ENCODE results near the gene EHF. TPM values are rescaled to one million over a fixed set of nuclear protein-coding genes. Genes with fewer than 3 reads are reported as not detected.
A peak's percentile ranks its signal among the peaks of the same experiment; 100 is the strongest.

The EHF gene
- total RNA-seq, 1 donor from 2014 or later, result 0.17 TPM

DNA sequence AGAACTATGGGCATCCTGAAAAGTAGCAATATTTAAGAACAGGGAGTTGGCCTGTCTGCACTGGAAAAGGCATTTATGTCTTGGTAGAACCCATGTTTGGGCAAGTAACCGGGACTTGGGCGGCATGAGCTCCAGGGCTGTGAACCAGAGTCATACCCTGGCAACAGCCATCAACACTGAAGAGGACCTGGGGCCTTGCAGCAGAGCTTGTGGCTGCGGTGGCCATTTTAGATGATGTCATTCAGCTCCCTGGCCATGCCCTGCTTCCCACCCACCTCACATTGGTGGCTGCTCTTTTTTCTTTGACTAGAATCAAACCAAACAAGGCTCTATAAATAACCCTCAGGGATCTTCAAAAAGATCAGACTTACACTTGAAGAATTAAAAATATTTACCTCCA, 26.6 kb downstream of the EHF start:
- no peak for DNase-seq

DNA sequence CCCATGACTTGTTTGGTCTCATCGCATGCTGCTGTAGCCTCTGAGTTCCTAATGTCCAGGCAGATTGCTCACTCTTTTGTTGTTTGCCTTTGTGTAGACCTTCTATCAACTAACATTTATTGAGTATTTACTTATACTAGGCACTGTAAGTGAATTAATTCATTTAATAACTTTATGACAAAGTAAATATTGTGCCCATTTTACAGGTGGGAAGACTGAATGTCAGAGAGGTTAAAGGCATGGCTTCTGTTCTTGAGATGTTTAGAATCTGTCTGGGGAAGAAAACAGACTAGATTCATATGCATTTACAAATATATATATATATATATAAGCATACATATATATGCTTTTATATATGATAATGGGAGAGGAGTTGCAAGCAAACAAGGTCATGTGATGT, 27.1 kb downstream of the EHF start:
- DNase-seq, result no peak

- no peak for DNase-seq
These were observed 28.7 kb downstream of the EHF start for GRCh38 chr11:34649597-34649996.

- DNase-seq, result no peak
These were observed 29.6 kb downstream of the EHF start for GRCh38 chr11:34650528-34650927.

GRCh38 chr11:34651551-34651950, 30.7 kb downstream of the EHF start:
- peak; percentile 53 for DNase-seq

DNA sequence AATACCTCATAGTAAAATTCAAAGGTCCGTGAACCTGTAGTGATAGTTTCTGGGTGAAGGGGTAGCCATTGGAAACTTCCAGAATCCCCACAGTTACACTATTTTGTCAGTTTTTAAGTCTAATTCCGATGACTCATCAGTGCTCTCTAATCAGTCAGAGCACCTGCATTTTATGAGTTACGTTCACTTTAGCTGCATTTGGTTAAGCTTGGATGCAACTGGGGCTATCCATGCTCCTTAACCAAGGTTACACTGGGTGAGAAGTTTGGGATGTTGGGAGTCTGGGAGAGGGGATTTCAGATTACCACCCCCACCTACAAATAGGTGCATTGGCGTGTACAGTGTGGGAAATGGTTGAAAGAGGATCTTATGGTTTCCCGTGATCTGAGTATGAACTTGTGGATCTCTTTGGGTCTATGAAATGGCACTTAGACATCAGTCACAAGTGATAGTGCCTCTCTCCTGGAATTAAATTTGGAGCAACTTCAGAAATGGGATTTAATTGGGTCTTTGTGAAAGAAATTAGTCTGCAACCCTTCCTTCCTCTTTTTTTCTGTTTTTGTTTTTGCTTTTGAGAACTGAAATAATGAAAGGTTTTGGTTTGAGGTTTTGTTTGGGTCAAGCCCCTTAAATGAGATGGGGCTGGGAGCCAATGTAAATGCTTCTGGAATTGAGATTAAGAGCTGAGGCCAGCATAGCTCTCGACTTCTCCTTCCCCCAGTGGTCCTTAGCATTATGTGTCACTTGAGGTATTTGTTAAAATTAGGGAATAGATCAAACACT, 31.5 kb downstream of the EHF start:
- no peak for DNase-seq

DNA sequence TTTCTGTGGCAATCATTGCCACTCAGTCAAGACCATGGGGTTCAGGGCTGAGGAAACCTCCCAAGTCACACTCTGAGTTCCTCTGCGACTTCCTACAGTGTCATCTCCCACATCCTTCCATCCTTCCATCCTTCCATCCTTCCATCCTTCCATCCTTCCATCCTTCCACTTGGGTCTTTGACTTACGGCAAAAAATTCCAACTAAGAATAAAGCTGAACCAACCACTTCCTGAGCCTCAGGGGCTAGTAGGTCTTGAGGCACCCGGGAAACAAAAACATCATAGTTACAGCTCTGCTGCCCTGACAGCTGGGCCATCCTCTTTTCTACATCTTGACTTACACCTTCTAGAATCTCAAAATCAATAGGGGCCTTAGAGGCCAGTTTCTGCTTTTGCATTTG, 32.1 kb downstream of the EHF start:
- DNase-seq, result no peak

GRCh38 chr11:34653851-34654482, 33.1 kb downstream of the EHF start:
- peak; percentile 27 for DNase-seq

GRCh38 chr11:34654483-34655334, 33.8 kb downstream of the EHF start:
- no peak for DNase-seq

GRCh38 chr11:34655335-34656008, 34.6 kb downstream of the EHF start:
- DNase-seq, result no peak

GRCh38 chr11:34656062-34656720, 35.3 kb downstream of the EHF start:
- no peak for DNase-seq

DNA sequence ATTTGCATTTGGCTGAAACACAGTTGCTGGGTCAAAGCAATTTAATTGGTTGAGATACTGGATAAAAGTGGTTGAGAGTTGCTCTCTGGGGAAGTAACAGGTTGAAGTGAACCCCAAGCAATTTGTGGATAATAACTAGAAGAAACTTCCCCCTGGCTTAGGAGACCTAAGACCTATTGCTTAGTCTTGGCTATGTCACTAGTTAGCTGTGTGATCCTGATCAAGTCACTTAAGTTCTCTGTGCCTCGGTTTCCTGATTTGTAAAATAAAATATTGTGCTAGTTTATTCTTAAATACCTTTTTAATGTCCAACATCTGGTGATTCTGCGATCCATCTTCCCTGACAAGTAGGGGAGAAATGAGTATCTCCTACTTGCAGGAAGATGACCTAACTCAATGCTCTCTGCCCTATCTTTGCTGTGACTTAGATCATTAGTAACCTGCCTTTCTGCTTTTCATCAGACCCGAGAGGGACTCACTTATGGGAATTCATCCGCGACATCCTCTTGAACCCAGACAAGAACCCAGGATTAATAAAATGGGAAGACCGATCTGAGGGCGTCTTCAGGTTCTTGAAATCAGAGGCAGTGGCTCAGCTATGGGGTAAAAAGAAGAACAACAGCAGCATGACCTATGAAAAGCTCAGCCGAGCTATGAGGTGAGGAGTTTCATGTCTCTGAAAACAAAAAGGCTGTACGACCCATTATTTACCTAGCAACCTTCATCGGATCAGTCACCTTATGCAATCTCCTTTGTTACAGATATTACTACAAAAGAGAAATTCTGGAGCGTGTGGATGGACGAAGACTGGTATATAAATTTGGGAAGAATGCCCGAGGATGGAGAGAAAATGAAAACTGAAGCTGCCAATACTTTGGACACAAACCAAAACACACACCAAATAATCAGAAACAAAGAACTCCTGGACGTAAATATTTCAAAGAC, 37.5 kb downstream of the EHF start:
- no peak for DNase-seq

- DNase-seq, result no peak
These were observed 38.3 kb downstream of the EHF start for GRCh38 chr11:34659096-34659733.

GRCh38 chr11:34665077-34665835, 44.4 kb downstream of the EHF start:
- DNase-seq, result no peak

GRCh38 chr11:34667810-34668582, 47.1 kb downstream of the EHF start:
- DNase-seq, result no peak

DNA sequence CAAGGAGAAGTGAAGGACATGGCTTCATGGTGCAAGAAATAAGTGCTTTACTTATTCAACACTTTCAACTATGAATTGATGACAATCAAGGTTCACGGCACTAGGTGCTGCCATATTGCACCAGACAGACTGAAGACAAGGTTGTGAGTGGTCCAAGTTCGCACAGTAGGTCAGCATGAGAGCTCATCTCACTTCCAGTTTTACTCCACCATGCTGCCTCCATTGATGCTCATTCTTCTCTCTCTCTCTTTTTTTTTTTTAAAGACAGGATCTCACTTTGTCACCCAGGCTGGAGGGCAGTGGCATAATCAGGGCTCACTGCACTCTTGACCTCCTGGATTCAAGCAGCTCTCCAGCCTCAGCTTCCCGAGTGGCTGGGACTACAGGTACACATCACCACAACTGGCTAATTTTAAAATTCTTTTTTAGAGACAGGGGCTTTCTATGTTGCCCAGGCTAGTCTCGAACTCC, 47.7 kb downstream of the EHF start:
- no peak for DNase-seq

GRCh38 chr11:34669458-34669857, 48.6 kb downstream of the EHF start:
- DNase-seq, result no peak

- no peak for DNase-seq
These were observed 50.2 kb downstream of the EHF start for GRCh38 chr11:34671117-34671516.

GRCh38 chr11:34671946-34672345, 51.1 kb downstream of the EHF start:
- peak; percentile 19 for DNase-seq
